GM11168 (cell line): Measurements from ENCODE around the gene SMAD5.

Source experiments
- in situ Hi-C: fragments of 300-500 bp; cut with MboI; formaldehyde crosslinking; loops from one replicate; pipeline ENCODE4 v1.12.0; 2022; ENCODE audit warnings: low sequenced_read_pairs; ENCODE audit not compliant: unreplicated experiment

Gene SMAD5

DNA sequence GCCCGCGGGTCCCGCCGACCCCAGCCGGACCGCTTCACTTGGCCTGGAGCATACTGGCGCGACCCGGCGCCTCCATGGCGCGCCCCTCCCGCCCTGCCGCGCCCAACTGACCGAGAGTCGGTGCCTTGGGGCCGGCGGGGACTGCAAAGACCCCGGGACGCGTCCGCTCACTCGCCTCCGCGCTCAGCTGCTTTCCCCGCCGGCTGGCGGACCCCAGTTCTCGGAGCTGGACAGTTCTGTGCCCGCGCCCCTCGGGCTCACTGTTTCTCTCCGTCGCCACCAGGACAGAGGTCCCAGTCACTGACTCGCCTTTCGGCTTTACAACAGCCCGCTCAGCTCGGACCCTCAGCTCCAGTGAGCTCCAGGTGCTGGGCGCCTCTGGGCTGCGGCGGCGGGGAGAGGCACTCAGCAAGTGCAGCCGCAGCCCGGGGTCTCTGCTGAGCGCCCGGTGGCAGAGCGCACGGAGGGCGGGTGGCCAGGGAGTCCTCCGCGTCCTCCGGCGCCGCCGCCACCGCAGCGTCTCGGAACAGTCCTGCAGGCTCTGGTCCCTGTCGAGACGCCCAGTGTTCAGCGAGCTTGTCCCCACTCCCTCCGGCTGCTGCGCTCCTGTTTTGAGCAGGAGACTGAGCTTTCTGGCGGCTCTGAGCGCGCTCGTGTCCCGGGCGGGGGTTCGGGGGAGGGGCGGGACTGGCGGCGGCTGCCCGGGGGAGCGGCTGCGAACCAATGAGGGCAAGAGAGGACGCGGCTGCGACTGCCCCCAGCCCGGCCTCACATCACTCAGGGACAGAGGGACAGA is 60.1 kb downstream of the SMAD5 start, which contains the start of gene SMIM32:
Gene SMIM32, minus strand, starts transcription at position 637 of the 796 bp plus-strand sequence. CDS start 638 bp downstream, outside the sequence.
- in situ Hi-C loops: loop anchor here (25.0 kb wide), 1 partner anchor 230 kb away; the partner anchor contains the start of gene LECT2

DNA sequence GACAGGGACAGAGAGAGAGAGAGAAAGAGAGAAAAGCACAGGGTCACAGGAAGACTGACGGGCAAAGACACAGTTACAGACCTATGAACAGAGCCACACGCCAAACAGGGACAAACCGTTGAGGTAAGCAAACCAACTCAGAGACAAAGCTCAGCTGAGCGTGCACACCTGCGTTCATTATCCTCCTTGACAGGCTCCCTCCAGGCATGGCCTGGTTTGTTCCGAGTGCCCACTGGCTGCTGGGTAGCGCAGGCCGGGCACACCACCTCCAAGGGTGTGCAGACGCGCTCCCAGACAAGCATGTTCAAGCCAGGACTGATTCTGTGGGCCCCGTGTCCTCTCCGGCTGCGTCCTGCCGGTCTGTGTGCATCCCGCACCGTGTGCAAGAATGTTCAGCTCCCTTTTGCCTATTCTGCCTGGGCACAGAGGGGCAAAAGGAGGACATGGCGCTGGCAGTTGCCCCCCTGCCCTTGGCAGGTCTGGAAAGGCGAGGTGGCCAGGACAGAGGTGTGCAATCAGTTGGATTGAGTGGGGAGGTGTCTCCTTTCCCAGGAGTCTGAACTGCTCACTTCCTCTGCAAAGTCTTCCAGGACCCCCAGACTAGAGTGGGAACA is 60.8 kb downstream of the SMAD5 start:
- in situ Hi-C loops: loop anchor here (25.0 kb wide), 1 partner anchor 231 kb away; the partner anchor contains the start of gene LECT2

DNA sequence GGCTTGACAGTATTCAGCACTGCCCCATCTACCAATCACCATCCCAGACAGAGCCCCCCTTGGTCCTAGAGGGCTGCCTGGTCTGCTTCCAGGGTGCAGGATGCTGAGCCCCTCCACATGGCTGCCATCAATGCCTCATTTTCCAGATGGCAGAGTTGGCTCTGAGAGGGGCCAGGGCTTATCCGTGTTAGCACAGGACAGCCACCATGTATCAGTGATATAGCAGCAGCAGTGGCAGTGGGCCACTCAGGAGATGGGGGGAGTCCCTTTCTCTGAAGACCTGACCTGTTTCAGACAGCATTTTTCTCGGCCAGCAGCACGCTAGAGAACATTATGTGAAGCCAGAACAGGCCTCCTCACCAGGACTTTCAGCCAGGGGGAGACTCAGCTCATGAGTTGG is 61.9 kb downstream of the SMAD5 start:
- in situ Hi-C loops: loop anchor here (25.0 kb wide), 1 partner anchor 232 kb away; the partner anchor contains the start of gene LECT2

DNA sequence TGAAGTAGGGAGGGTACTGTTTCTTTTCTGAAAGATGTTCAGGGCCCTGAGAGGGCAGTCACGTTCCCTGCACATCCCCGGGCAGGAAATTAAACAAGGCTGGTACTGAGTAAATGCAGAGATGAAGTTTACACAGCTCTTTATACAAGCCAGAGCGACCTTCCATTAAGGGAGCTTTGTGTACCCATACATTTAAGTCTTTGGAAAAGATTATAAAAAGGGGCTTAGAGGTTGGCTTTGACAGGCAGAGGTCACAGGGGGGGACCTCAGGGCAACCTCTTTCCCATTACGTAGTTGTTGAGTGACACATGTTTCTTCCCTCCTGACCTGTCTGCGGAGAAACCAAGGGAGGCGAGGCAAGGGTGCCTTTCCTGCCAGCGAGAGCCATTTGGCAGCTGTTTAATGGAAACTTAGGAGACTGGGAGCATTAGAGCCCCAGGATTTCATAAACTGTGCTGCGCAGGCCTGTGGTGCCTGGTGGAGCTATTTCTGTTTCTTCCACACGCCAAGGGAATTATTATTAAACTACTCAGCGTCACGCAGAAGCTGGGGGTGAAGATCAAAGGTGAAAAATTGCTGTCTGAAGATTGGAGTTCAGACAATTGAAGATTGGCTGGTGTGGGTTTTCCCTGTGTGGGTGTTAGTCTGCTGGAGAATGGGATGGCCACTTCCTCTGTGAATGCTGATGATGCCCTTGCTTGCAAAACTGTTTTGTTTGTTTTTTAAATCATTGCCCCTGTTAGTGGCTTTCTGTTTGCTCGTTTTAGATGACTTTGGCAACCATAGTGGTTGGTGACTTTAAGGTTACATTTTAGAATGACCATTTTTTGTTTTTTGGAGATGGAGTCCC is 63.6 kb downstream of the SMAD5 start:
- in situ Hi-C loops: loop anchor here (25.0 kb wide), 1 partner anchor 234 kb away; the partner anchor contains the start of gene LECT2

DNA sequence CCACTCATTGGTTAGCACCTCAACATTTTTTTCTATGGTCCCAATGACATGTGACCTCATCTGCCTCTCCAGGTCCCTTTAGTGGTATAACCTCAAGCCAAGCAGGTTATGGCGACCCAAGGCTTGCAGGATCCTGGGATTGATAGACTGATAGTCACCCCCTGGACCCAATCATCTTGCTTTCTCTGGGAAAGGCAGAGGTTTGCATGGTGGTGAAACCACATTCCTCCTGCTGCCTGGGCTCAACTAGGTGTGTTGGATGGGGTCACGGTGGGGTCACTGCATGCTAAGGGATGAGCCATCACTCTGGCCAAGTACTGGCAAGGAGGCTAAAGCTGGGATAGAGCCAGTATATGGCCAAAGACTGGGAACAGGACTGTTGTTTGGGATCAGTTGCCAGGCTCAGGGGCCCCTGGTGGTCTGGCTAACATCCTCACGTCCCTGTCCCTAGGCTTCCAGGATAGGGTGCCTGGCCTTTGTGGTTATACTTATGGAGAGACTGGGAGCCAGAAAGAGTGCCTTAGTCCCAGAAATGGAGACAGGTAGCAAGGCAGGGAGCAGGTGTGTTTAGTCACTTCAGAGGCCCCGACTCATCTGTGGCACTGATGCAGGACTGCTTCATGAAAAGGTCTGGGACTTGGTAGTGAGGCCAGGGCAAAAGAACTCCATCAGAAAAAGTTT is 65.0 kb downstream of the SMAD5 start:
- in situ Hi-C loops: loop anchor here (25.0 kb wide), 1 partner anchor 235 kb away; the partner anchor contains the start of gene LECT2

DNA sequence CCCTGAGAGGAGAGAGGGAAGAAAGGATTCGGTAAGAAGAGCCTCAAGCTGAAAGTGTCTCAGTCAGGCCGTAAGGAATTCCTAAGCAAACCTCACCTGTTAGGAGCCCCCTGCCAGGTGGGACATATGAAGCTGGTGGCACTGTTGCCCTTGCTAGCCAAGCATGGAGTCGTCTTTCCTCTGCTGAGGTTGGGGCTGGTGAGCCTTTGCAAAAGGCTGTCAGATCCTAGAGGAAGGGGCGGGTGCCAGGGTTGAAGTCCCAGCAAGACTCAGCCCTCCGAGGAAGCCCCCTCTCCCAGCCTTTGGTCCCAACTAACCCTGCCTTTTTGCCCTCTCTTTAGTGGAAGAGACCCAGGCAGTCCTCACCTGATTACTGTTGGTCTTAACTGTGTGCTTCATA is 65.8 kb downstream of the SMAD5 start:
- in situ Hi-C loops: loop anchor here (25.0 kb wide), 1 partner anchor 236 kb away; the partner anchor contains the start of gene LECT2

DNA sequence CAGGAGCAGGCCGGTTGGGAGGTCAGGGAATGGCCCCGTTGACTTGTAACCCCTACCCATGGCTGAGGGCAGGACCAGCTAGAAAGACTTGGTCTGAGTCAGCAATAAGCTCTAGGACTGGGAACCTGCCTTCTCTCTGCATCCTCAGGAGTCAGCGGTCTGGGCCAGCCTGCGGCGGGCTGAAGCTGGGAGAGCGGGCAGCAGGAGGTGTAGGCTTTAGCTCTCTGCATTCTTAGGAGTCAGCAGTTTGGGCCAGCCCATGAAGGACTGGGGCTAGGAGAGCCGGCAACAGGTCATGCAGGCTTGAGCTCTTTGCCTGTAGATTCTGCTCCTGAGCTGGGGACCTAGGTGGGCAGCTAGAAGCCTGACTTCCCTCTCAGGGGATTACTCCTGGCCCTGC is 66.8 kb downstream of the SMAD5 start:
- in situ Hi-C loops: loop anchor here (25.0 kb wide), 1 partner anchor 237 kb away; the partner anchor contains the start of gene LECT2

DNA sequence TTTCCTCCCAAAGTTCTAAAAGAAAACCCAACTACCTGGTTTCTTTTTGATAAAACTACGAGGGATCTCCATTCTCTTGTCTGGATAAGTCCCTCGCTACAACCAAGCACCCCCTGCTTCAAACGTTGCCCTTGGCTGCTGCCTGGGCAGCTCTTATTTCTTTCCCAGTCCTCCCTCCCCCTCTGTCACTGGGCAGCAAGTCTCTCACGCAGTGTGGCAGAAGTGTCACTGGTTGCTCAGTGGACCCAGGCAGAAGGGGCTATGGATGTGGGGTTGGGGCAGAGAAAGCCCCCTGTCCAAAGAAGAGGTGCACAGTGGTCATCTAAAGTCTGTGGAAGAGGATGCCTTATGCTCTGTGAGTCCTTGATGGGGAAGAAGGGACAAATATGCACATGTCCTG is 67.5 kb downstream of the SMAD5 start:
- in situ Hi-C loops: loop anchor here (25.0 kb wide), 1 partner anchor 313 kb away; the partner anchor contains the start of gene IL9

DNA sequence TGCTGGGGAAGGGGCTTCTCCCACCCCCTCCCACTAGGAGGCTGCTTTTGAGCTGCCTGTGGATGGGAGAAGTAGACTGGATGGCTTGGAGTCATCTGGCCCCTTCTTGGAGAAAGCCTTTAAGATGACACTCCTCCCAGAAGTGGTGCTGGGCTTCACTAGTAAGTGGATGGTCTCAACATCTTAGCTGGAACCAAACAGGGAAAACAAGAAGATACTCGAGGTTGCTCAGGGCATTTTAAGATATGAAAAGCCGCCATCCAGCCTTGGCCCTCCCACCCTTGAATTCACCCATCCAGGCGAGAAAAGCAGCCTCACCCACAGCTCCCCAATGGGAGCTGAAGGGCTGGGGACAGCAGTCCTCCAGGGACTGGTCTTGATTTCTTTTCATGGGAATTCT is 68.1 kb downstream of the SMAD5 start:
- in situ Hi-C loops: loop anchor here (25.0 kb wide), 1 partner anchor 313 kb away; the partner anchor contains the start of gene IL9

DNA sequence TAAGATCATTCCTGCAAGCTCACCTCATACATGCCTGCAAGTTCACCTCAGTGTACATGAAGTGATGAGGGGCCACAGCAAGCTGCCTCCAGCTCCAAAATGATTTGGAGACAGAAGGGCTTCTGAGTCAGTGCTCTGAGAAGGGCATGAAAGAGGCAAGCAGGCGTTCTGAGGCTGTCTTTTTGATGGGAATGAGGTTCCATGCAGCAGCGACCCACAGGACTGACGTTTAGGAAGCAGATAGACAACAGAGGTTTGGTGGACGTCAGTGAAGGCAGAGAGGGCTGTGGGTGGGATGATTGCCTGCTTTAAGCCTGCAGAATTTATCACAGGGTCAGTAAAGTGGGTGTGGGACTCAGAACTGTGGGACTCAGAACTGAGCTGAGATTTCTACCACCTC is 69.2 kb downstream of the SMAD5 start:
- in situ Hi-C loops: loop anchor here (25.0 kb wide), 1 partner anchor 315 kb away; the partner anchor contains the start of gene IL9

DNA sequence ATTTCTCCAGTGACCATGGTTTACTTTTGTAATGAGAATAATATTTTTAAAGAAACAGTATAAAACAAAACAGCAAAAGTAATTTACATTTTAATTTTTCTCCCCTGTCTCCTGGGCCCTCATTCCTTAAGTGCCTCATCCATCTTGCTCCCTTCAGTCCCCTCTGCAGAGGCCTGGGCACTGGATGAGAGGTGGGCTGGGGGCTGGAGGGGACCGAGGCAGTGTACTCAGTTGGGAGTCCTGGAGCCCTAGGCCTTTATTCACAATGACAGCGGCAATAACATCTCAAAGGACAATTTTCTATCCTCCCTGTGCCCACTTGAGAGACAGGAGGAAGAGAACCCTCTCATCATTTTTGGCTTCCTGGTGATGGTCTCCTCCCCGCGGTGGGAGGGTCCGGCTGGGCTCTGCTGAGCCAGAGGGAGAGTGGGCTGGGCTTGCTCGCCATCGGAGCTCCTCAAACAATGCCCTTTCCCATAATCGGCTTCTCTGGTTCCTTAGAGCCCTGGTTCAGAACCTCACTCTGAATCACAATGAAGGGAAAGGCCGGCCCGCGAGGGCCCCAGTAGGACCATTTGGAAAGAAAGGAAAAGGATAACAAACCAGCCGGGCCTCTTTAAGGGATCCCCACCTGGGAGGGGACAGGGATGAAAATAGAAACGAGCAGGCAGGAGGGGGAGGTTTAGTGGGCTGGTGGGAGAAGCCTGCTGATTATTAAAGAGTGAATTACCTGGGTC is 70.0 kb downstream of the SMAD5 start:
- in situ Hi-C loops: loop anchor here (25.0 kb wide), 1 partner anchor 315 kb away; the partner anchor contains the start of gene IL9

DNA sequence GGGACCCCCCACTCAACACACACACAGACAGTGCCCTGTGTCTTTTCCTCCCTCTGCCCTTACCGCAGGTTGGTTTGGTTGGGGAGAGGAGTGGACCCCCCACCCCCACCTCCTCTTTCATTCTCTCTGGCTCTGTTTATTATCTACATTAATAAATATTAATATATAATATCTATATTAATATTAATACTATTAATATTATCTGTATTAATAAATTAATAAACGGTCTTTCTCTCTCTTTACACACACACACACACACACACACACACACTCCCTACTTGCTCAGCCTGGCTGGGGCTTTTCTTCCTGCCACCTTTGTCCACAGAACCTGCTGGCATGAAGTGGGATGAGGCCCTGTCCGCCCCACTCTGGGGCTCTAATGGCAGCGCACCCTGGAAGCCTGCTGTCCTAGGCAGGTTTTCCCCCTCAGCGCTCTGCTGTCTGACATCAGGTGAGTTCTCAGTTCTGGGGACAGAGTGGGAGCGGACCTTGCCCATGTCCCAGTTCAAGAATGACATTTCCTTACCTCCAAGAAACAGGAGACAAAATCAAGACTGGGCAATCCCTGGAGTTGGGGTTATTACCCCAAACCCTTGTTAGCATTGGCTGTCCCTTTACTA is 70.8 kb downstream of the SMAD5 start:
- in situ Hi-C loops: loop anchor here (25.0 kb wide), 1 partner anchor 316 kb away; the partner anchor contains the start of gene IL9

DNA sequence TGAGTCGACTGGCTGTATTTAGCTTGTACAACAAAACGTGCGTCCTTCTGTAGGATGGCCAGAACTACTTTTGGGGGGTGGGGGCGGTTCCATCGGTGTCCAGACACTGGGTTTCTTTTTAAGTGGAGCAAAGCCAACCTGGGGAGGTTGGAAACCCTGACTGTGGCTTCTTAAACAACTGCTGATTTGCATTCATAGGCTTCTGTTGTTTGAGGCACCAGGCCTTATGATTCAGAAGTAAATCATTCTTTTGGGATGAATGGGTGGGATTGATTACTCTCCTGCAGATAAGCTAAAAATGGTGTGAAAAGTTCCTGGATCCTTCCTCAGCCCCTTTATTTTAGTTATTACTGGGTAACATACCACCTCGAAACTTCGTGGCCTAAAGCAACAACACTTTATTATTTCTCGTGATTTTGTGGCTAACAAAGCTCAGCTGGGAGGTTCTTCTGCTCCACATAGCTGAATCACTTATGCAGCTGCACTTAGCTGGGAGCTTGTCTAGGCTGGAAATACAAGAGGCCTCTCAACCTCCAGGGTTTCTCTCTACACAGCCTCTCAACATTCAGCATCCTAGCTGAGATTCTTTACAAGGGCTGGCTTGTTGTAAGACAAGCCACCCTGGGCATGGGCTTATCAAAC is 72.5 kb downstream of the SMAD5 start:
- in situ Hi-C loops: loop anchor here (25.0 kb wide), 1 partner anchor 318 kb away; the partner anchor contains the start of gene IL9

DNA sequence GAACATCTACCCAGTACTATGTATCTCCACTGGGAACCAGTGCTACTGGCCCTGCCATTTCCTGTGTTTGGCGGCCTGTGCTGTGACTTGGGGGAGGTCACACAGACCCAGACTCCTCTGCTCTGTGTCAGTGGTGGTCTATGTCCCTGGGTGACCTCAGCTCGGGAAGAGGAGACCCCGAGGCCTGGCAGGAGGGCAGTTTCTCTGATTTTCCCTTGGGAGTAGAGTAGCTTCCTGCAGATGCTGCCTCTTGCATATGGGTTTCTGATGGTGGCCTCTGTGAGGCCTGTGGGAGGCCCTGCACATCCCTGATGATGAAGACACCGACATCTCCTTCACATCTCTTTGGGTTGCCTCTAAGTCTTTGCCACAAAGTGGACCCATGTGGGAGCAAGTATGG is 73.3 kb downstream of the SMAD5 start:
- in situ Hi-C loops: loop anchor here (25.0 kb wide), 1 partner anchor 319 kb away; the partner anchor contains the start of gene IL9

DNA sequence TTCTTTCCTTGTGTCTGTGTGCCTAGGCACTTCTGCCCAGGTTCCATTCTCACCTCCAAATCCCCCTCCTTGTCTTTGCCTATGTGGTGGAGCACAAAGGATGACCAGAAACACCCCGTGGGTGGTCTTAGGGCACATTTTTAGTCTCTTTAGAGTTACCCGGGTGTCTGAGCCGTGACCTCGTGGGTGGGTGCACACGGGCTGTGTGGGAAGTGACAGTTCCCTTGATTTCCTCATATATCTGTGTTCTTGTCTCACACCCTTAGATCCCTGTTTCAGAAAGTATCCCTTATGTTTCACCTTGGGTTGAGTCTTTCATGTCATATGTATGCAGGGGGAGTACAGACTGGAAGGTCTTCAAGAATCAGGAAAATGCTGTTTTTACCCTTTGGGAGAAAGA is 73.7 kb downstream of the SMAD5 start:
- in situ Hi-C loops: loop anchor here (25.0 kb wide), 1 partner anchor 319 kb away; the partner anchor contains the start of gene IL9

DNA sequence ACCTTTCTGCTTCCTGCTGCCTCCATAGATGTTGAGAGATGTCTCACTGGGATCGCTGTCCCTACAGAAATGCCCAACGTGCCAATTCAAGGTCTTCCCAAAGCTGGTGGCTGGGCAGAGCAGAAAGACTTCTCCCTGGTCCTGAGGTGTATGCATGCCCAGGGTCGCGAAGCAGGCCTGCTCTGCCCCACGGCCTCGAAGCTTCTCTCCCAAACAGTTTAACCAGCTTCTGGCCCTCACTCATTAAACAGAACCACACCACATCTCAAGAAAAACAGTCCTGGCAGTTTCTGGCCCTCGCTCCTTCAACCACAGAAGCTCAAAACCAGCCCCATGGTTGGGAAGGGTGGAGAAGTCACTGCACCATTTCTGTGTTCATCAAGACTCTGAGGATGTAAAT is 75.0 kb downstream of the SMAD5 start:
- in situ Hi-C loops: loop anchor here (25.0 kb wide), 1 partner anchor 320 kb away; the partner anchor contains the start of gene IL9

DNA sequence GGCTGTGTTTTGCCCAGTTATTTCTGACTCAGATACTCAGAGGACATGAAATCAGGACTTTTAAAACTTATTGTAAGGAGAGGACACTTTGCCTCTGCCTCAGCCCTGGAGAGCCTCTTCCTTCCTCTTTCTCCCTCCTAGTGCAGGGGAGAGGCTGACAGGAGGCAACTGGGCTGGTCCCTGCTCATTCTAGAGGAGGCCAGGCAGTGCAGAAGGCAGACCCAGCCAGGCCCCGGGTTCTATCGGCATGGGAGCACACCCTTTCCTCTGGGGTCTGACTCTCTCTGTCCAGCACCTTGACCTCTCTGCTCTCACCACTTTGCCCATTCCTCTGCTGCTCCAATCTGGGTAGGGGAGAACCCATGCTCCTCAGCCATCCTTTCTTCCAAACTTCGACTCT is 76.3 kb downstream of the SMAD5 start:
- in situ Hi-C loops: loop anchor here (25.0 kb wide), 1 partner anchor 322 kb away; the partner anchor contains the start of gene IL9
